NOMO-1 treated with dmso at 0.1 percent for 144 hours (cell line): ENCODE results near the gene DTNA.
"Not testable (repeated sequence)": the region's sequence is repeated elsewhere in the genome, so short reads cannot be mapped to it uniquely, and the experiment has no call there.

Experiments used
- DNase-seq: peaks from one replicate; lab custom pipeline; 2025; ENCODE audit not compliant: unreplicated experiment; lab: John Stamatoyannopoulos, UW

DTNA gene

GRCh38 chr18:34709750-34710441, at the start of gene DTNA:
TSS of gene DTNA (plus strand) at chr18:34710298. CDS start at chr18:34755977, 45,679 bp downstream.
- peak; percentile 2 for DNase-seq

- DNase-seq: no peak
Measured at GRCh38 chr18:34660572-34660971, 49.5 kb upstream of the DTNA start.

DNA sequence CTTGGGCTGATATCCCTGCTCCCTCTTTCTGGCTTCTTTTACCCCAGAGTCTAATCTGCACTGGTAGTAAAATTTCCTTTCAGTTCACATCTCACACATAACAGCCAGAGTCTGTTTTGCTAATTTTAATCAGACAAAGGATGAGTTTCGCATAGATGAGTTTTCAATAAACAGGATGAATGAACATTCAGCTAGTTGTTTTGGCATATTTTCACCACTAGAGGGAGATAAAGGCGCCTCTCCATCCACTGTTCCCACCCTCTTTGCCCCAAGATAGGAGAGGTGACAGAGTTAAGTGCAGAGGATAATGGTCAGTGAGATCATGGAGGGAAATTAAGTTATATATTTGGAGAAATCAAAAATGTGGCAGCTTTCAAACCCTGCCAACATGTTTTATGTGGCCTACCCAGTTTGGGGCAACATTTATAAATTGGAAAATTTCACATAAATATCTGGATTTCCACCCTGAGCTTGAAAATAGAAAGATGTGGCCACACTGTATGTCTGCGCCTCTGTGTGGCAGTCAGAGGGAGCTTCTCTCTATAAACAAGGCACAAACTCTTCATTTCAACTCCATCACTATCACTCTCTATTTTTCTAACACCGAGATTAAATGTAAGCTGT, 48.5 kb upstream of the DTNA start:
- peak; percentile 44 for DNase-seq

DNA sequence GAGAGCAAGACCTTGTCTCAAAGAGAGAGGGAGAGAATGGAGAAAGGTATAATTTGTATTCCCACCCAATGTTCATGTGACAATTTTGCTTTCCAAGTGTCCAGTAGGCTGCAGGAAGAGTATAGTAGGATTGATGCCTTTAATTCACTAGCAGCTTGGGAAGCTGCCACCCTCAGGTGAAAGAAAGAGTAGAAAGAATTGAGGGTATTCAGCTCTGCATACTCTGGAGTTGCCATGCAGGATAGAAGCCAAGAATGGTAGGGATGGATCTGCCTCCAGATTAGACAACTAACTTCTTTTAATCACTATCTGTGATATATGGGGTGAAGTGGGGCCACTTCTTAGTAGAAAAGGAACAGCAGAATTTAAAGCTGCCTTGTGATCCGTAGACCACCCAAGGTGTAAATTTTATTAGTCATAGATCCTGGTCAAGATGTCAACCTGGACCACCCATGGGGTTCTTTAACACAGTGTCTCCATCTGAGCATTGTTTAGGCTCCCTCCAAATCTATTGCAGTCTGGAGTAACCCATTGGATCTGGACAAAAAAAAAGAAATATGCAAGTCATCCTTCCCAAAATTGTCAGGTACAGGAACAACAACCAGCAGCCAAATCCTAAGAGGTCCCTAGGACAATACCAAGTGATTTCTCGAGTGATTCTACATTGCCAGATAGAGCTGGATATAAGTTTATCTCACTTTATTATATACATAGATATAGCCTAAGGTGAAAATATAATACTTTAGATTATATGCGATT, 33.1 kb upstream of the DTNA start:
- DNase-seq: no peak

GRCh38 chr18:34689750-34690149, 20.3 kb upstream of the DTNA start:
- not testable (repeated sequence) for DNase-seq

- DNase-seq: no peak
Measured at GRCh38 chr18:34691614-34692013, 18.5 kb upstream of the DTNA start.

- no peak for DNase-seq
Measured at GRCh38 chr18:34694591-34695165, 15.4 kb upstream of the DTNA start.

DNA sequence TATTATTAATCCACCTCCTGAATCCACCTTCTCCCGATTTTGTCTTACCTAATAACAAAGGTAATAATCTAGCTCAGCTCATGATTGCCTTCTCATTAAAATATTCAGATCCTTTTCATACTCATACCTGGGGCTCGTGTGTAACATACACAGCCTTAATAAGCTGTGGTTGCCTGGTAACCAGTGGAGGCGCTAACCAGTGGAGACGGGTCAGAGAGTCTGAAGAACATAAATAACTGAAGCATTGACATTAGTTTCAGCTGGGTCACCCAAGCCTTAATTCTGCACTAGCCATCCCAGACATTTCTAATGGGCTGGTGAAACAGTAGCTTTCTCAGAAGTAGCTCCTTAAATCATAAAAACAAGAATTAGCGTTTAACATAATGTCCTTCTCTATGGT, 14.8 kb upstream of the DTNA start:
- no peak for DNase-seq

- DNase-seq: no peak
Measured at GRCh38 chr18:34696671-34697070, 13.4 kb upstream of the DTNA start.

- DNase-seq: no peak
Measured at GRCh38 chr18:34697233-34697632, 12.9 kb upstream of the DTNA start.

- no peak for DNase-seq
Measured at GRCh38 chr18:34697891-34698290, 12.2 kb upstream of the DTNA start.

GRCh38 chr18:34701911-34702310, 8.2 kb upstream of the DTNA start:
- DNase-seq: no peak

DNA sequence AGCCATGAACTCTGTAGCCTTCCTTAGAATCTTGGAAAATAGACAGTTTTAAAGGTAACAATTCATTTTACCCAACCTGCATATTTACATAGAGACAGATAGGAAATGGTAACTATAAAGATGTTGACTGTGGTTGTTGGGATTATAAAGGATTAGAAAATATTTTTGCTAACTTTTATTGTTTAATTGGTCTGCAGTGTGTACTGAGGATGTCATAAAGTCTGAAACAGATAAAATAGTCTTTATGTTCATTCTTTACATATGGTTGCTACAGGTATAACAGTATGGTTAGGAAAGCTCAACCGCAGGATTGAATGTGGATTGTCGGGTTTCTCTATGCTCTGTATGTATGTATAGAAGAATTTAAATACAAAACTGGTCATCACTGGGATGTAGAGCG, 7.3 kb upstream of the DTNA start:
- DNase-seq: no peak

- DNase-seq: no peak
Measured at GRCh38 chr18:34704074-34704473, 6.0 kb upstream of the DTNA start.

GRCh38 chr18:34704823-34705222, 5.3 kb upstream of the DTNA start:
- DNase-seq: no peak

- DNase-seq: no peak
Measured at GRCh38 chr18:34707670-34708069, 2.4 kb upstream of the DTNA start.

DNA sequence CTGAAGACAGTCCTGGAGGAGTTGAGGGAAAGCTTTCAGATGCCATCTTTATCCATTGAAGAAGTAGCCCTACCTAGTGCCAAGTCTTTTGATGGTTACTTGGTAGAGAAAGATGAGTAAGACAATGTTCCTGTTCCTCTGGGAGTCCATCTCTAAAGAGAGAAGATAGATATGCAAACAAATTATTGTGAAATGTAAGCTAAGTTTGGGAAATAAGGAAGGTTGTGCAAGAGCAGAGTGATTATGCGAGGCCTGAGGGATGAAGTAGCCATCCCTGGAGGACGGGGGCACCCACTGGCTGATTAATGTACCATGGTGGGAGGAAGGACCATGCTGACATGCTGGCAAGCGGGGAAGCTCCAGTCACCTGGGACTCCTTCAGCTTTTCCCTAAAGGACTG, 994 bp upstream of the DTNA start:
- peak; percentile 30 for DNase-seq

DNA sequence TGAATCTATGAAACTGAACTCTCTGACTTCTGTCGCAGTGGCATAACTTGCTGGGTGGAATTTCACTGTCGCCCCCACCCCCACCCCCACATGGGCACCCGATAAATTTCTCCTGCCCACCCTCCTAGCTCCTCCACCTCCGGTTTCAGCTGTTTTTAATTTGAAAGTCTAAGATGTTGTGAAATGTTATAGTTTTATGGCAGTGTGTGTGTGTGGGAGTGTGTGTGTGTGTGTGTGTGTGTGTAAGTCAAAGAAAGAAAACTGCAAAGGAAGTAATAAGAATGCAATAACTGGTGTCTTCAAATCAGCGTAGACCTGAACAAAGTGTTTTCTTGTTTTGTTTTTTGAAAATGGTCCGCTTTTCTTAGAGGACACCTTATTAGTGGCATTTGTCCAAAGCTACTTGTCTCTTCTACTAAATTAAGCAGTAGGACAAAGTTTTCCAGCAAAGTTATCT, 388 bp downstream of the DTNA start:
- no peak for DNase-seq

DNA sequence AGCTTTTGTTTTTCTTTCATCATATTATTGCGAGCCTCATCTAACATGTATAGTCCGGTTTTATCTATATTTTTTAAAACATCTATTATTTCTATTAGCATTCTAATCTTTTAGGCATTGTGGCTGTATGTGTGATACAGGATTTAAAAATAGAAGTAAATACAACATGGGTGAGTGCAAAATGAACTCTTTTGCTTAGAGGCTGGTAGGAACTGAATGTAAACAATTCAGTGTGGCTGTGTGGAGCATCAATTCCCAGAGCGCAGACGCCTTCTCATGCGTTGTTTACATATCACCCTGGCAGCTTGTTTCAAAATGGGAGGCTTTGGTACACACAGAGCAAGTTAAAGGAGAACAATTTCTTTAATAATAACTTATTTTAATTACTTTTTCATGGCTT, 836 bp downstream of the DTNA start:
- no peak for DNase-seq

DNA sequence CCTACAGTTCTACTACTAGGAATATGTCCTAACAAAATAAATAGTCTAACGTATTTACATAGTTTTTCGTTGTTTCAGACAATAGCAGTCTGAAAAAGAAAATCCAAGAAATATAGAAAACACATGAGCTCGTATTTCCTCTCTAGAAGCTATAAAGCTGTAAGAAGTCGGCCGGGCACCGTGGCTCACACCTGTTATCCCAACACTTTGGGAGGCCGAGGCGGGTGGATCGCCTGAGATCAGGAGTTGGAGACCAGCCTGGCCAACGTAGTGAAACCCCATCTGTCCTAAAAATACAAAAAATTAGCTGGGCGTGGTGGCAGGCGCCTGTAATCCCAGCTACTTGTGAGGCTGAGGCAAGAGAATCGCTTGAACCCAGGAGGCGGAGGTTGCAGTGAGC, 6.0 kb downstream of the DTNA start:
- DNase-seq: not testable (repeated sequence)

DNA sequence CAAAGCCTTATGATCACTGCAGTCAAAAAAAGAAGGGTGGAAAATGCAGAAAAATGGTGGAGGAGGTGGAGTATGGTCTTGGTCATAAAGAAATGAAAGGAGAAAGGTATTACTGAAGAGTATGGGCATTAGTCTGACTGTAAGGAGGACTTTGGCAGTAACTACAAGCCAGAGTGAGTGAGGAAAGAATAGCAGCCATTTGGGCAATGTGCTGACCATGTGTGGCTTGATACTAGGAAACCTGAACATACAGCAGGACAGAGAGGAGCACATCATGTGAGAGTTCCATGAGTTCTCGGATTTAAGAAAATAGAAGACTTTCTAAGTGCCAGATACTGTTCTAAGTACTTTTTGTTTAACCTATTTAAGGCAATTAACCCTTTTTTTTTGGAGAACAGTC, 8.5 kb downstream of the DTNA start:
- no peak for DNase-seq

GRCh38 chr18:34720220-34720619, 10.1 kb downstream of the DTNA start:
- no peak for DNase-seq
